Liver (tissue), 9 donors: ENCODE results near the gene UBXN11. TPM values are rescaled to one million over a fixed set of nuclear protein-coding genes. Genes with fewer than 3 reads are reported as not detected.

Experiments used
- DNase-seq: peaks from one replicate; pipeline ENCODE4 v3.0.0-alpha.2; 2017; ENCODE audit warnings: low spot score
- H3K27ac ChIP-seq, 2 donors: one replicate each; pipeline ENCODE4 v1.7.0; 2013; ENCODE audit warnings: inconsistent platforms in 2 of 2, low read length in 2 of 2, control low read depth in 1 of 2, low read depth in 1 of 2, mild to moderate bottlenecking in 1 of 2
- H3K27me3 ChIP-seq, 4 donors: one replicate each; pipeline versions ENCODE4 v1.6.1 to v1.7.0; 2013; ENCODE audit warnings: low read length in 3 of 4, inconsistent platforms in 1 of 4, mild to moderate bottlenecking in 1 of 4, moderate library complexity in 1 of 4; ENCODE audit not compliant: control insufficient read depth in 4 of 4, insufficient read depth in 4 of 4
- H3K36me3 ChIP-seq, 4 donors: one replicate each; pipeline versions ENCODE4 v1.6.1 to v1.7.0; 2013; ENCODE audit warnings: low read length in 3 of 4, mild to moderate bottlenecking in 3 of 4, low read depth in 1 of 4, moderate library complexity in 1 of 4; ENCODE audit not compliant: control insufficient read depth in 4 of 4, insufficient read depth in 3 of 4
- H3K4me1 ChIP-seq, 4 donors: one replicate each; pipeline versions ENCODE4 v1.6.1 to v1.7.0; 2013; ENCODE audit warnings: low read length in 3 of 4, mild to moderate bottlenecking in 3 of 4, moderate library complexity in 1 of 4; ENCODE audit not compliant: control insufficient read depth in 4 of 4, insufficient read depth in 4 of 4
- H3K4me3 ChIP-seq, 3 donors: one replicate each; pipeline versions ENCODE4 v1.6.1 to v1.7.0; 2013; ENCODE audit warnings: low read length in 3 of 3, control low read depth in 1 of 3, low read depth in 1 of 3, mild to moderate bottlenecking in 1 of 3
- H3K9ac ChIP-seq, 2 donors: one replicate each; pipeline ENCODE4 v1.7.0; 2013; ENCODE audit warnings: low read length in 2 of 2, mild to moderate bottlenecking in 2 of 2, moderate library complexity in 2 of 2, control low read depth in 1 of 2, low read depth in 1 of 2
- H3K9me3 ChIP-seq, 4 donors: one replicate each; pipeline versions ENCODE4 v1.6.1 to v1.7.0; 2013; ENCODE audit warnings: low read length in 3 of 4; ENCODE audit not compliant: control insufficient read depth in 4 of 4
- ATF3 ChIP-seq: IDR thresholded peaks from 2 replicates; pipeline ENCODE4 v1.6.1; 2016; ENCODE audit warnings: antibody characterized with exemption
- CTCF ChIP-seq: fragments of 150-350 bp; IDR thresholded peaks from 2 replicates; pipeline ENCODE4 v1.5.1; 2017; ENCODE audit warnings: improper control_type of control experiment, low read depth, low read length; ENCODE audit not compliant: missing input control
- EGR1 ChIP-seq, 2 donors: IDR thresholded peaks; 2 replicates each; pipeline ENCODE4 v1.6.1; 2016 to 2018; ENCODE audit warnings: antibody characterized with exemption in 2 of 2, low read depth in 2 of 2
- HNF4A ChIP-seq, 2 donors: conservative IDR thresholded peaks; 2 replicates each; pipeline ENCODE4 v1.6.1; 2016; ENCODE audit warnings: antibody characterized with exemption in 2 of 2, mild to moderate bottlenecking in 2 of 2
- HNF4G ChIP-seq: IDR thresholded peaks from 2 replicates; pipeline ENCODE4 v1.6.1; 2016; ENCODE audit warnings: antibody characterized with exemption
- MAX ChIP-seq: IDR thresholded peaks from 2 replicates; pipeline ENCODE4 v1.6.1; 2016; ENCODE audit warnings: antibody characterized with exemption
- NR2F2 ChIP-seq: IDR thresholded peaks from 2 replicates; pipeline ENCODE4 v1.6.1; 2016; ENCODE audit warnings: antibody characterized with exemption
- RAD21 ChIP-seq, 2 donors: IDR thresholded peaks; 2 replicates each; pipeline ENCODE4 v1.6.1; 2016; ENCODE audit warnings: antibody characterized with exemption in 2 of 2, mild to moderate bottlenecking in 2 of 2
- REST ChIP-seq: IDR thresholded peaks from 2 replicates; pipeline ENCODE4 v1.6.1; 2016; ENCODE audit warnings: antibody characterized with exemption, mild to moderate bottlenecking
- TAF1 ChIP-seq: conservative IDR thresholded peaks from 2 replicates; pipeline ENCODE4 v1.6.1; 2016; ENCODE audit warnings: antibody characterized with exemption, mild to moderate bottlenecking
- YY1 ChIP-seq: IDR thresholded peaks from 2 replicates; pipeline ENCODE4 v1.6.1; 2016; ENCODE audit warnings: antibody characterized with exemption, mild to moderate bottlenecking
- ZBTB33 ChIP-seq: IDR thresholded peaks from 2 replicates; pipeline ENCODE4 v1.6.1; 2016; ENCODE audit warnings: antibody characterized with exemption
- WGBS: extraction: QIAGEN DNeasy Blood & Tissue Kit; methylation state at CpG from one replicate; pipeline ENCODE4 v1.1.7; 2013; 5-methylcytosine and 5-hydroxymethylcytosine counted together
- polyA plus RNA-seq, 2 donors: library from polyadenylated mRNA; stranded (reverse) in 1 of 2; unstranded in 1 of 2; fragments of 200-250 nt in 1 of 2; fragments of >200 nt in 1 of 2; fragmentation: Nextera tagmentation in 1 of 2; extraction: Ambion mirVana in 1 of 2; gene quantifications; one replicate each; pipeline versions ENCODE4 v1.2.1 to v1.2.3, GENCODE V29; 2013 to 2015
- total RNA-seq, 2 donors: library from RNA; depleted of rRNA; stranded (reverse); fragments of >200 nt; gene quantifications; one replicate each; pipeline ENCODE4 v1.2.3, GENCODE V29; 2014
- donor health status: healthy.
- donor health status: healthy.
- donor health status: healthy.
- donor health status: healthy.
- donor health status: healthy.

The UBXN11 gene
- total and polyA plus RNA-seq, 4 donors, result 3.0 to 9.5 (median 7.3) TPM

GRCh38 chr1:26268290-26269197 is 37.9 kb downstream of the UBXN11 start:
- Histone ChIP-seq H3K4me3 (no peak overlapping the region), H3K4me1 (no peaks in the 10 kb centered on the region), H3K27me3 (no peaks in the 10 kb centered on the region), H3K9me3 (peaks cover 0 to 9% (median 2%) of the 10 kb centered on the region in 4 donors), H3K9ac (no peak overlapping the region), H3K27ac (no peak overlapping the region), H3K36me3 (peaks cover 6 to 24% (median 22%) of the 10 kb centered on the region in 4 donors)
- DNase-seq, result no peak
- TF ChIP-seq HNF4G (no peak), NR2F2 (no peak)
- 95% methylated on average over 9 of the region's 9 CpGs for WGBS

GRCh38 chr1:26265405-26265804 is 41.0 kb downstream of the UBXN11 start:
- Histone ChIP-seq H3K27me3 (no peaks in the 10 kb centered on the region), H3K27ac (no peak overlapping the region), H3K4me1 (no peaks in the 10 kb centered on the region), H3K9me3 (peaks cover 0 to 9% (median 2%) of the 10 kb centered on the region in 4 donors), H3K4me3 (no peak overlapping the region), H3K36me3 (peaks cover 9 to 19% (median 15%) of the 10 kb centered on the region in 4 donors), H3K9ac (no peak overlapping the region)
- 100% methylated on average over 1 of the region's 1 CpG for WGBS
- TF ChIP-seq CTCF (no peak), YY1 (no peak), MAX (no peak), HNF4A (conservative IDR thresholded peaks at IDR 0.05) (no peak), TAF1 (no peak), REST (no peak), EGR1 (IDR thresholded peaks at IDR 0.05; ENCODE audit: low read depth in 2 of 2) (no peak), ATF3 (no peak), ZBTB33 (no peak), RAD21 (IDR thresholded peaks at IDR 0.05) (no peak)
- no peak for DNase-seq
